OCI-LY7 (cell line): ENCODE results near the gene SNAI3. TPM values are rescaled to one million over a fixed set of nuclear protein-coding genes. Genes with fewer than 3 reads are reported as not detected.

Experiments
- BruUV-seq: library from RNA; stranded (reverse); fragments of 400-500 nt; replicated peaks from 2 replicates; lab custom pipeline; 2021; lab: Mats Ljungman, UMichigan
- CTCF ChIA-PET: fragments of 300-600 bp; sonication (Branson Sonifier 250); formaldehyde crosslinking; loops from one replicate; lab custom pipeline; 2022; ENCODE audit warnings: antibody characterized with exemption; ENCODE audit not compliant: unreplicated experiment; lab: Charles Lee
- POLR2A ChIA-PET: fragments of 300-600 bp; sonication (Branson Sonifier 250); formaldehyde crosslinking; loops from one replicate; lab custom pipeline; 2022; ENCODE audit warnings: antibody characterized with exemption; lab: Charles Lee
- DNase-seq: peaks from one replicate; pipeline ENCODE4 v3.0.0-alpha.2; 2015; ENCODE audit warnings: low spot score
- H2AFZ ChIP-seq: fragments of 200-600 bp; sonication (generic), shearing (Covaris generic); 2 replicates; pipeline ENCODE4 v1.6.1; 2014; ENCODE audit warnings: mild to moderate bottlenecking, antibody characterized with exemption, low read length, moderate library complexity
- H3K27ac ChIP-seq: fragments of 200-600 bp; sonication (generic); 2 replicates; pipeline ENCODE4 v1.5.1; 2014; ENCODE audit warnings: mixed run types, low read depth, mild to moderate bottlenecking, moderate library complexity, low read length, inconsistent platforms; ENCODE audit not compliant: poor library complexity, severe bottlenecking
- H3K36me3 ChIP-seq: fragments of 200-600 bp; sonication (generic); 2 replicates; pipeline ENCODE4 v1.6.1; 2014; ENCODE audit warnings: mild to moderate bottlenecking, antibody characterized with exemption, low read length, moderate library complexity, mixed read lengths; ENCODE audit not compliant: insufficient read depth
- H3K4me1 ChIP-seq: fragments of 200-600 bp; sonication (generic); 2 replicates; pipeline ENCODE4 v1.5.1; 2014; ENCODE audit warnings: mild to moderate bottlenecking, low read length; ENCODE audit not compliant: insufficient read depth, poor library complexity, severe bottlenecking
- H3K4me2 ChIP-seq: fragments of 200-600 bp; sonication (generic); 2 replicates; pipeline ENCODE4 v1.6.1; 2014; ENCODE audit warnings: mild to moderate bottlenecking, low read length
- H3K4me3 ChIP-seq: fragments of 200-600 bp; sonication (generic); 2 replicates; pipeline ENCODE4 v1.5.1; 2014; ENCODE audit warnings: mild to moderate bottlenecking, low read depth, low read length; ENCODE audit not compliant: poor library complexity, severe bottlenecking
- H3K79me2 ChIP-seq: fragments of 200-600 bp; sonication (generic); 2 replicates; pipeline ENCODE4 v1.6.1; 2016; ENCODE audit warnings: low read depth, mild to moderate bottlenecking, low read length, moderate library complexity, mixed read lengths; ENCODE audit not compliant: insufficient read depth
- H3K9me2 ChIP-seq: fragments of 200-600 bp; sonication (generic); 2 replicates; pipeline ENCODE4 v1.6.1; 2016; ENCODE audit warnings: mild to moderate bottlenecking, low read length, mixed read lengths; ENCODE audit not compliant: insufficient read depth
- H3K9me3 ChIP-seq: fragments of 200-600 bp; sonication (generic); 2 replicates; pipeline ENCODE4 v1.6.1; 2014; ENCODE audit warnings: mild to moderate bottlenecking, mixed run types, low read length, mixed read lengths
- H4K20me1 ChIP-seq: fragments of 200-600 bp; sonication (generic); 2 replicates; pipeline ENCODE4 v1.6.1; 2014; ENCODE audit warnings: mild to moderate bottlenecking, antibody characterized with exemption, low read length, moderate library complexity, mixed read lengths; ENCODE audit not compliant: insufficient read depth
- EZH2phosphoT487 ChIP-seq: fragments of 200-600 bp; sonication (generic); IDR thresholded peaks from 2 replicates; pipeline ENCODE4 v1.6.1; 2018; ENCODE audit warnings: low read depth, borderline replicate concordance, mild to moderate bottlenecking, mixed run types, antibody characterized with exemption, low read length, moderate library complexity, mixed read lengths
- intact Hi-C: fragments of 100-400 bp; cut with micrococcal nuclease; formaldehyde crosslinking; loops from one replicate; pipeline ENCODE4 v1.10.0; 2022; ENCODE audit not compliant: unreplicated experiment
- total RNA-seq, 2 experiments: library from RNA; depleted of rRNA in 1 of 2; stranded (reverse); fragments of >200 nt in 1 of 2; shearing (Covaris generic) in 1 of 2; gene quantifications; 2 replicates each; pipeline ENCODE4 v1.2.3, GENCODE V29; 2014 to 2022
- TF ChIP-seq, protein P1 (sequence below): fragments of 200-600 bp; sonication (generic); conservative IDR thresholded peaks from 2 replicates; pipeline ENCODE4 v1.5.1; 2014; ENCODE audit warnings: mild to moderate bottlenecking, antibody characterized with exemption, low read length, moderate library complexity, mixed read lengths

The SNAI3 gene
- total RNA-seq, 2 experiments from 2014 or later, result 3.1 to 3.3 TPM

DNA sequence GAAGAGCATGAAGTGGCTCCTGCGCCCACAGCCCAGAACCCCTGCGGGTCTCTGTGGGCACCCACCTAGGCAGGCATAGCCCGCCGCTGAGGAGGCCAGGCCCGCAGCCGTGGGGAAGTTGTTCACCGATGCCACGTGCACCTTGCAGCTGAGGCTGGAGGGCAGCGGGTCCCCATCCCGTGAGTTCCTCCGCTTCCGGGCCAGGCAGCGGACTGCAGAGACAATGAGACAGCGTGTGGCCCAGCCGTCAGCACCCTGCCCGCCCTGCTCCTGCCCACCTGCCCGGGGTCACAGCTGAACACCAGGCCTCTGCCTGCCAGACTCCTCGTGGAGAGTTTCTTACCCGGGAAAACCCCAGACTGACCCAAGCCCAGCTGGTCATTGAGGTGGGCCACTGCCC lies 28.9 kb downstream of the SNAI3 start:
- Histone ChIP-seq H4K20me1 (no peaks in the 10 kb centered on the region), H3K36me3 (peaks cover 38% of the 10 kb centered on the region; the same call in 1 of the 2 replicates), H3K79me2 (peaks cover 27% of the 10 kb centered on the region; the same call in 1 of the 2 replicates), H3K27ac (no peak overlapping the region), H3K4me2 (no peak overlapping the region), H3K4me3 (no peak overlapping the region), H3K4me1 (peaks cover 15% of the 10 kb centered on the region), H2AFZ (no peak overlapping the region), H3K9me3 (no peaks in the 10 kb centered on the region), H3K9me2 (no peaks in the 10 kb centered on the region)
- intact Hi-C loops, result no loop called here
- ChIA-PET POLR2A (no interaction called here), CTCF (no interaction called here)
- TF ChIP-seq EZH2phosphoT487, result no peak
- TF ChIP-seq, protein P1, sequence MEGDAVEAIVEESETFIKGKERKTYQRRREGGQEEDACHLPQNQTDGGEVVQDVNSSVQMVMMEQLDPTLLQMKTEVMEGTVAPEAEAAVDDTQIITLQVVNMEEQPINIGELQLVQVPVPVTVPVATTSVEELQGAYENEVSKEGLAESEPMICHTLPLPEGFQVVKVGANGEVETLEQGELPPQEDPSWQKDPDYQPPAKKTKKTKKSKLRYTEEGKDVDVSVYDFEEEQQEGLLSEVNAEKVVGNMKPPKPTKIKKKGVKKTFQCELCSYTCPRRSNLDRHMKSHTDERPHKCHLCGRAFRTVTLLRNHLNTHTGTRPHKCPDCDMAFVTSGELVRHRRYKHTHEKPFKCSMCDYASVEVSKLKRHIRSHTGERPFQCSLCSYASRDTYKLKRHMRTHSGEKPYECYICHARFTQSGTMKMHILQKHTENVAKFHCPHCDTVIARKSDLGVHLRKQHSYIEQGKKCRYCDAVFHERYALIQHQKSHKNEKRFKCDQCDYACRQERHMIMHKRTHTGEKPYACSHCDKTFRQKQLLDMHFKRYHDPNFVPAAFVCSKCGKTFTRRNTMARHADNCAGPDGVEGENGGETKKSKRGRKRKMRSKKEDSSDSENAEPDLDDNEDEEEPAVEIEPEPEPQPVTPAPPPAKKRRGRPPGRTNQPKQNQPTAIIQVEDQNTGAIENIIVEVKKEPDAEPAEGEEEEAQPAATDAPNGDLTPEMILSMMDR, result no peak
- no peak for DNase-seq
- BruUV-seq, result no TSS peak

DNA sequence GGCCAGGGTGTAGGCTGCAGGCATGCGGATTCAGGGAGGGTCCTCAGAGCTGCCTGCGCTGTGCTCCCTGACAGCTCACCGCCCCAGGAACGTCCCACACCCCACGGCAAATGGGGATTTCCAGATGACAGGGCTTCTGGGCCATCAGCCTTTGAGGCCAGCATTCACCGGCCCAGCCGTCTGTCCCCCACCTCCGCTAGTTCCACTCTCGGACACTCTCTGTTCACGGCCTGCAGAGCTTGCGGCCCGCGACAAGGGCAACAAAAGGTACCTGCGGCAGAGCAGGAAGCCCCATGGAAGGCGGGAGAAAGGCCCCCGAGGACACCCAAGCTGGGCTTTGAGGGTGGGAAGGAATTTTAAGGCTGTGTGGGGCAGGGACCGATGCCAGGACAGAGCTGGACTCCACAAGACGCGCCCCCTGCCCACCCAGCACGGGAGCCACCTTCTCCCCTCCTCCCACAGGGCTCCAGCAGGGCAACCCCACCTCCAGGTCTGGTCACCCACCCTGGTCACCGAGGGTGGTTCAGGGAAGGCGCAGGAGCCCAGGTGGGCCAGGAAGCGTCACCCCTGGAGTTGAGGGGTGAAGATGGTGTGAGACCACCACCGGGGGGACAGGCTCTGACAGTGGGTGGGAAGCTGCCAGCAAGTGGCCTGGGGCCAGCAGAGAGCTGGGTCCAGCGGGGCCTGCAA lies 29.9 kb downstream of the SNAI3 start:
- H2AFZ ChIP-seq, result no peak overlapping the region
- DNase-seq, result no peak
- H3K9me3 ChIP-seq, result no peaks in the 10 kb centered on the region
- ChIA-PET CTCF (no interaction called here), POLR2A (no interaction called here)
- H3K4me3 ChIP-seq, result no peak overlapping the region
- no peaks in the 10 kb centered on the region for H3K9me2 ChIP-seq
- no peak overlapping the region for H3K27ac ChIP-seq
- H3K4me2 ChIP-seq, result no peak overlapping the region
- peaks cover 38% of the 10 kb centered on the region; the same call in 1 of the 2 replicates for H3K36me3 ChIP-seq
- intact Hi-C loops, result no loop called here
- peaks cover 22% of the 10 kb centered on the region for H3K4me1 ChIP-seq
- peaks cover 17% of the 10 kb centered on the region; the same call in 1 of the 2 replicates for H3K79me2 ChIP-seq
- TF ChIP-seq, protein P1, result no peak
- TF ChIP-seq EZH2phosphoT487, result no peak
- no peaks in the 10 kb centered on the region for H4K20me1 ChIP-seq
- BruUV-seq, result no TSS peak

DNA sequence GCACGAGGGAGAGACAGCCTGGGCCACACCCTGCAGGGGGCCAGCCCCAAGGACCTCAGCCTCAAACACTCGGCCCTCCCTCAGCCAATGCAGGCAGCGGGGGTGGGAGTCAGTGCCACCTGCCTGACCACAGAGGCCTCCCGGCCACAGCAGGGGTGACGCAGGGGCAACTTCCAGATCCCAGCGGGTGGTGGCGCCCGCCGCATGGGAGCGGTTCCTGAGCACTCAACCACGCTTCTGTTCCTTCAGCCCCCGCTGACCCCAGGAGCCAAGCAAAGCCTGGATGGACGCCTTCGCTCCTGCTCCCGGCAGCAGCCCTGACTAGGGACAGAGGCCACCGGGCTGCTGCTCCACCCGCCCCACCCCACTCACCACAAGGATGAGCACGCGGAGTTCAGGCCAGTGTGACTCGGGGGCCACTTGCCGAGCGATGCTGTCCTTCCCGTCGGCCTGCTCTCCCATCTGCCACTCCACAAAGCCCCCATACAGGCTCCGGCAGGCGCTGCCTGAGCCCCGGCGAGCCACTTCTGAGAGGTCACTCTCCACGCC lies 30.5 kb downstream of the SNAI3 start:
- BruUV-seq, result no TSS peak

More for the DNA sequence above, 30.5 kb downstream of the SNAI3 start:
- H3K9me2 ChIP-seq, result no peaks in the 10 kb centered on the region
- H3K36me3 ChIP-seq, result peaks cover 38% of the 10 kb centered on the region; the same call in 1 of the 2 replicates
- H3K4me3 ChIP-seq, result no peak overlapping the region
- CTCF ChIA-PET, result no interaction called here
- peaks cover 11% of the 10 kb centered on the region; the same call in 1 of the 2 replicates for H3K79me2 ChIP-seq
- TF ChIP-seq EZH2phosphoT487, result no peak
- TF ChIP-seq, protein P1, result no peak
- intact Hi-C loops, result no loop called here
- POLR2A ChIA-PET, result no interaction called here
- no peaks in the 10 kb centered on the region for H3K9me3 ChIP-seq
- H3K4me2 ChIP-seq, result no peak overlapping the region
- no peak overlapping the region for H2AFZ ChIP-seq
- no peak overlapping the region for H3K27ac ChIP-seq
- DNase-seq, result no peak
- H3K4me1 ChIP-seq, result peaks cover 20% of the 10 kb centered on the region
- no peaks in the 10 kb centered on the region for H4K20me1 ChIP-seq
